Effector memory CD4-positive, alpha-beta T cell (primary cell): ENCODE measurements around the gene POGZ.

Source experiments
- DNase-seq, 3 donors: peaks; one replicate each; pipeline ENCODE4 v3.0.0-alpha.2; 2020
- H3K27ac ChIP-seq: 2 replicates; pipeline ENCODE4 v1.7.0; 2013; ENCODE audit warnings: mild to moderate bottlenecking, low read length, moderate library complexity; ENCODE audit not compliant: insufficient read depth, poor library complexity, severe bottlenecking
- H3K27me3 ChIP-seq: replicated peaks from 2 replicates; pipeline ENCODE4 v1.7.0; 2013; ENCODE audit warnings: mild to moderate bottlenecking, low read length; ENCODE audit not compliant: insufficient read depth, control insufficient read depth, poor library complexity, severe bottlenecking
- H3K36me3 ChIP-seq: 2 replicates; pipeline ENCODE4 v1.7.0; 2013; ENCODE audit warnings: mild to moderate bottlenecking, low read length, moderate library complexity; ENCODE audit not compliant: control insufficient read depth, insufficient read depth
- H3K4me1 ChIP-seq: 2 replicates; pipeline ENCODE4 v1.7.0; 2013; ENCODE audit warnings: low read length, mild to moderate bottlenecking; ENCODE audit not compliant: control insufficient read depth, insufficient read depth, poor library complexity, severe bottlenecking
- H3K4me3 ChIP-seq: 2 replicates; pipeline ENCODE4 v1.7.0; 2013; ENCODE audit warnings: low read length, low read depth, mild to moderate bottlenecking; ENCODE audit not compliant: insufficient read depth, poor library complexity, severe bottlenecking
- H3K9me3 ChIP-seq: 2 replicates; pipeline ENCODE4 v1.7.0; 2013; ENCODE audit warnings: mild to moderate bottlenecking, low read length, moderate library complexity; ENCODE audit not compliant: control insufficient read depth

The POGZ gene

GRCh38 chr1:151495316-151495715 lies 36.0 kb upstream of the POGZ start:
- no peak for DNase-seq
- H3K9me3 ChIP-seq: no peaks in the 10 kb centered on the region
- H3K4me3 ChIP-seq: no peak overlapping the region
- no peaks in the 10 kb centered on the region for H3K36me3 ChIP-seq
- no peaks in the 10 kb centered on the region for H3K4me1 ChIP-seq
- H3K27me3 ChIP-seq: no peaks in the 10 kb centered on the region
- H3K27ac ChIP-seq: no peak overlapping the region

- H3K9me3 ChIP-seq: no peaks in the 10 kb centered on the region
- H3K27ac ChIP-seq: no peak overlapping the region
- no peak overlapping the region for H3K4me3 ChIP-seq
- no peaks in the 10 kb centered on the region for H3K27me3 ChIP-seq
- H3K36me3 ChIP-seq: no peaks in the 10 kb centered on the region
- H3K4me1 ChIP-seq: no peaks in the 10 kb centered on the region
- DNase-seq: no peak
Measured at GRCh38 chr1:151494741-151495281, 35.5 kb upstream of the POGZ start.

- Histone ChIP-seq H3K9me3 (no peaks in the 10 kb centered on the region), H3K27me3 (no peaks in the 10 kb centered on the region), H3K4me3 (no peak overlapping the region), H3K36me3 (no peaks in the 10 kb centered on the region), H3K27ac (no peak overlapping the region), H3K4me1 (no peaks in the 10 kb centered on the region)
- DNase-seq: no peak
Measured at GRCh38 chr1:151493042-151493441, 33.7 kb upstream of the POGZ start.

- no peaks in the 10 kb centered on the region for H3K36me3 ChIP-seq
- DNase-seq: no peak
- H3K27me3 ChIP-seq: no peaks in the 10 kb centered on the region
- no peak overlapping the region for H3K27ac ChIP-seq
- H3K4me1 ChIP-seq: no peaks in the 10 kb centered on the region
- H3K9me3 ChIP-seq: no peaks in the 10 kb centered on the region
- H3K4me3 ChIP-seq: no peak overlapping the region
Measured at GRCh38 chr1:151492120-151492519, 32.8 kb upstream of the POGZ start.

- H3K27ac ChIP-seq: no peak overlapping the region
- no peaks in the 10 kb centered on the region for H3K36me3 ChIP-seq
- no peaks in the 10 kb centered on the region for H3K9me3 ChIP-seq
- no peak overlapping the region for H3K4me3 ChIP-seq
- no peak for DNase-seq
- H3K27me3 ChIP-seq: no peaks in the 10 kb centered on the region
- H3K4me1 ChIP-seq: no peaks in the 10 kb centered on the region
Measured at GRCh38 chr1:151491641-151492040, 32.3 kb upstream of the POGZ start.

GRCh38 chr1:151486557-151486956 lies 27.3 kb upstream of the POGZ start:
- Histone ChIP-seq H3K36me3 (no peaks in the 10 kb centered on the region), H3K9me3 (no peaks in the 10 kb centered on the region), H3K27me3 (no peaks in the 10 kb centered on the region), H3K4me3 (no peak overlapping the region), H3K27ac (no peak overlapping the region), H3K4me1 (no peaks in the 10 kb centered on the region)
- no peak for DNase-seq

- DNase-seq: no peak
- no peak overlapping the region for H3K27ac ChIP-seq
- no peaks in the 10 kb centered on the region for H3K9me3 ChIP-seq
- no peaks in the 10 kb centered on the region for H3K4me1 ChIP-seq
- no peak overlapping the region for H3K4me3 ChIP-seq
- no peaks in the 10 kb centered on the region for H3K36me3 ChIP-seq
- no peaks in the 10 kb centered on the region for H3K27me3 ChIP-seq
Measured at GRCh38 chr1:151485685-151486255, 26.5 kb upstream of the POGZ start.

- H3K4me1 ChIP-seq: no peaks in the 10 kb centered on the region
- DNase-seq: no peak
- H3K4me3 ChIP-seq: no peak overlapping the region
- no peak overlapping the region for H3K27ac ChIP-seq
- no peaks in the 10 kb centered on the region for H3K27me3 ChIP-seq
- no peaks in the 10 kb centered on the region for H3K36me3 ChIP-seq
- H3K9me3 ChIP-seq: no peaks in the 10 kb centered on the region
Measured at GRCh38 chr1:151482017-151482416, 22.7 kb upstream of the POGZ start.

- DNase-seq: no peak
- H3K27ac ChIP-seq: no peak overlapping the region
- H3K27me3 ChIP-seq: no peaks in the 10 kb centered on the region
- H3K9me3 ChIP-seq: no peaks in the 10 kb centered on the region
- H3K4me3 ChIP-seq: no peak overlapping the region
- H3K4me1 ChIP-seq: no peaks in the 10 kb centered on the region
- H3K36me3 ChIP-seq: no peaks in the 10 kb centered on the region
Measured at GRCh38 chr1:151479462-151479861, 20.2 kb upstream of the POGZ start.

- H3K27ac ChIP-seq: no peak overlapping the region
- H3K4me3 ChIP-seq: no peak overlapping the region
- H3K9me3 ChIP-seq: no peaks in the 10 kb centered on the region
- H3K4me1 ChIP-seq: no peaks in the 10 kb centered on the region
- no peaks in the 10 kb centered on the region for H3K36me3 ChIP-seq
- no peaks in the 10 kb centered on the region for H3K27me3 ChIP-seq
- DNase-seq: no peak
Measured at GRCh38 chr1:151478923-151479322, 19.6 kb upstream of the POGZ start.
